Measurements from ENCODE around the gene DPPA5. TPM values are rescaled to one million over a fixed set of nuclear protein-coding genes. Genes with fewer than 3 reads are reported as not detected.
"Not testable (repeated sequence)": the region's sequence is repeated elsewhere in the genome, so short reads cannot be mapped to it uniquely, and the experiment has no call there.

DPPA5 gene
- total RNA-seq, 1 donor from 2014 or later: not detected

- ATAC-seq (ENCODE audit: poor library complexity); intact Hi-C loops (cut with DNase I); DNase-seq: not testable (repeated sequence)
Measured at GRCh38 chr6:73310503-73310845, 43.6 kb downstream of the DPPA5 start.

GRCh38 chr6:73309785-73310502 is 44.1 kb downstream of the DPPA5 start:
- ATAC-seq (ENCODE audit: poor library complexity) (peak; percentile 96), DNase-seq (peak; percentile 73)
- intact Hi-C loops (cut with DNase I): no loop called here

GRCh38 chr6:73309535-73309784 is 44.6 kb downstream of the DPPA5 start:
- ATAC-seq (ENCODE audit: poor library complexity) (no peak), DNase-seq (no peak)
- intact Hi-C loops (cut with DNase I): no loop called here

GRCh38 chr6:73308712-73309534 is 45.2 kb downstream of the DPPA5 start:
- DNase-seq (no peak), ATAC-seq (ENCODE audit: poor library complexity) (no peak)
- intact Hi-C loops (cut with DNase I): no loop called here

- intact Hi-C loops (cut with DNase I); DNase-seq; ATAC-seq (ENCODE audit: poor library complexity): not testable (repeated sequence)
Measured at GRCh38 chr6:73303773-73304172, 50.3 kb downstream of the DPPA5 start.

Other genes starting within 250 kb of the DPPA5 start
- gene KHDC1L, start 128.8 kb downstream of the DPPA5 start, total RNA-seq: not detected
- gene KHDC1, start 91.1 kb downstream of the DPPA5 start, total RNA-seq: 2.0 TPM
- gene KHDC3L, start 8.4 kb upstream of the DPPA5 start, total RNA-seq: not detected
- not detected for gene OOEP, start 15.6 kb upstream of the DPPA5 start, total RNA-seq
- 0.62 TPM for gene DDX43, start 40.6 kb upstream of the DPPA5 start, total RNA-seq
- gene CGAS, start 98.0 kb upstream of the DPPA5 start, total RNA-seq: 0.81 TPM
- 24.9 TPM for gene MTO1, start 107.5 kb upstream of the DPPA5 start, total RNA-seq
- gene EEF1A1, start 166.8 kb upstream of the DPPA5 start, total RNA-seq: 1,362 TPM

All from Right ventricle myocardium superior (tissue), 1 donor.